Esophagus squamous epithelium (tissue), 4 donors: ENCODE data around the gene DLGAP1.

Source experiments
- POLR2A ChIP-seq, 4 donors: fragments of 450-650 bp; IDR thresholded peaks; one replicate each; pipeline ENCODE4 v1.6.1; 2017; ENCODE audit warnings: antibody characterized with exemption in 4 of 4, mild to moderate bottlenecking in 4 of 4, moderate library complexity in 3 of 4
- TF ChIP-seq, protein P1 (sequence below), 6 experiments: fragments of 450-650 bp in 4 of 6; fragments of 200-600 bp in 2 of 6; sonication (generic) in 2 of 6; IDR thresholded peaks; one replicate each; pipeline ENCODE4 v1.5.1; 2016 to 2019; ENCODE audit warnings: antibody characterized with exemption in 6 of 6, mild to moderate bottlenecking in 4 of 6, moderate library complexity in 4 of 6

DNA sequence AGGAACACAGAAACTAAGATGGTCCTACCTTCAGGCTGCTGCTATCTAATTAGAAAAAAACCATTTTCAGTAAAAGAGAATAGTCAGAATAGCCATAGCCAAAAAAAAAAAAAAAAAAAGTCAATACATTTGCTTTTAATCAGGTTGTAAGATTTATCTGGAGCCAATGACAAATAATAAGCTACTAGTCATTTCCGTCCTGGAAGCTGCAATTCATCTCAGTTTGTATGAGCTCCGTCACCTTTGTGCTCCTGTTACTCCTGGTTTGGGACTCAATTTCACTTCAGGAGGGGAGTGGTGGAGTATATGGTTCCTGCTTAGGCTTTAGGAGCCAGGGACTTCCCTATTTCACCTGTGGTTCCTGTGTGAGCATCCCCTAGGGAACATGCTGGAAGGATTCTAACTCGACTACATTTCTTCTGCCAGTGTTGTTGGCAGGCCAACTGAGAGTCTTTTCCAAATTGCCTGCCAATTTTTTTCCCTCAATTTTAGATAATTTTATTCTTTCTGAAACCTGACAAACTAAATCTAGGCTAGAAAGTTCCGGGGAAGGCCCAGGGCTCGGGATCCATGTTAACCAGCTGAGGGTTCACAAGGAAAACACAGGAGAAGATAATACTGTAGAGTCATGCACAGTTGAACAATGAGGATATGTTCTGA is 481.8 kb downstream of the DLGAP1 start:
- TF ChIP-seq, protein P1, sequence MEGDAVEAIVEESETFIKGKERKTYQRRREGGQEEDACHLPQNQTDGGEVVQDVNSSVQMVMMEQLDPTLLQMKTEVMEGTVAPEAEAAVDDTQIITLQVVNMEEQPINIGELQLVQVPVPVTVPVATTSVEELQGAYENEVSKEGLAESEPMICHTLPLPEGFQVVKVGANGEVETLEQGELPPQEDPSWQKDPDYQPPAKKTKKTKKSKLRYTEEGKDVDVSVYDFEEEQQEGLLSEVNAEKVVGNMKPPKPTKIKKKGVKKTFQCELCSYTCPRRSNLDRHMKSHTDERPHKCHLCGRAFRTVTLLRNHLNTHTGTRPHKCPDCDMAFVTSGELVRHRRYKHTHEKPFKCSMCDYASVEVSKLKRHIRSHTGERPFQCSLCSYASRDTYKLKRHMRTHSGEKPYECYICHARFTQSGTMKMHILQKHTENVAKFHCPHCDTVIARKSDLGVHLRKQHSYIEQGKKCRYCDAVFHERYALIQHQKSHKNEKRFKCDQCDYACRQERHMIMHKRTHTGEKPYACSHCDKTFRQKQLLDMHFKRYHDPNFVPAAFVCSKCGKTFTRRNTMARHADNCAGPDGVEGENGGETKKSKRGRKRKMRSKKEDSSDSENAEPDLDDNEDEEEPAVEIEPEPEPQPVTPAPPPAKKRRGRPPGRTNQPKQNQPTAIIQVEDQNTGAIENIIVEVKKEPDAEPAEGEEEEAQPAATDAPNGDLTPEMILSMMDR (IDR thresholded peaks at IDR 0.05), result no peak
- TF ChIP-seq POLR2A (IDR thresholded peaks at IDR 0.05), result no peak
